ENCODE results near the gene RGS9BP.

RGS9BP gene

DNA sequence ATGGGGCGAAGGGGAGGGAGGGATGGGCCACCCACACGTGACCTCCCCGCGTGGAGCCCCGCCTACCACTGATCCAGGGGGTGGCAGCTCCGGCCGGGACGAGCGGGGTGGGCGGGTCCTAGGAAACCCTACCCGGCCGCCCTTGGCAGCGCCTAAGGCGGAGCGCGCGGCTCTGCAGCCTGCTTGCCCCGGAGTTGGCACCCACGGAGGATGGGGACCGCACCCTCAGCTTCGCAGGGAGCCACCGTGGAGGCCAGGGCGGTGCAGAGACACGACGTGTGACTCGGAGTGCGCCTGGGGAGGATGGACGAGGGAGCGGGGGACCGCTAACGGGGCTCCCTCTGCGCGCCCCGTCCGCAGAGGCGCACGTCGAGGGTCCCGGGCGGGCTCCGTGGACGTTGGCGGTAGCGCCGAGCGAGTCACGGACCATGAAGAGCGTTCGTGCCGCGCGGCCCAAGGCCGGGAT is at the start of gene RGS9BP:
RGS9BP (plus strand) TSS at position 129 of the 466 bp plus-strand sequence. CDS start 416 bp downstream, outside the sequence.
- TF ChIP-seq, protein P1, sequence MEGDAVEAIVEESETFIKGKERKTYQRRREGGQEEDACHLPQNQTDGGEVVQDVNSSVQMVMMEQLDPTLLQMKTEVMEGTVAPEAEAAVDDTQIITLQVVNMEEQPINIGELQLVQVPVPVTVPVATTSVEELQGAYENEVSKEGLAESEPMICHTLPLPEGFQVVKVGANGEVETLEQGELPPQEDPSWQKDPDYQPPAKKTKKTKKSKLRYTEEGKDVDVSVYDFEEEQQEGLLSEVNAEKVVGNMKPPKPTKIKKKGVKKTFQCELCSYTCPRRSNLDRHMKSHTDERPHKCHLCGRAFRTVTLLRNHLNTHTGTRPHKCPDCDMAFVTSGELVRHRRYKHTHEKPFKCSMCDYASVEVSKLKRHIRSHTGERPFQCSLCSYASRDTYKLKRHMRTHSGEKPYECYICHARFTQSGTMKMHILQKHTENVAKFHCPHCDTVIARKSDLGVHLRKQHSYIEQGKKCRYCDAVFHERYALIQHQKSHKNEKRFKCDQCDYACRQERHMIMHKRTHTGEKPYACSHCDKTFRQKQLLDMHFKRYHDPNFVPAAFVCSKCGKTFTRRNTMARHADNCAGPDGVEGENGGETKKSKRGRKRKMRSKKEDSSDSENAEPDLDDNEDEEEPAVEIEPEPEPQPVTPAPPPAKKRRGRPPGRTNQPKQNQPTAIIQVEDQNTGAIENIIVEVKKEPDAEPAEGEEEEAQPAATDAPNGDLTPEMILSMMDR (IDR thresholded peaks at IDR 0.05; ENCODE audit: low read length, missing control alignments), result no peak
- peak; percentile 73 for DNase-seq (ENCODE audit: low read depth)
- peak within 1 kb of the TSS; percentile 90 for H3K4me3 ChIP-seq (replicated peaks; ENCODE audit: low read depth, low read length)

DNA sequence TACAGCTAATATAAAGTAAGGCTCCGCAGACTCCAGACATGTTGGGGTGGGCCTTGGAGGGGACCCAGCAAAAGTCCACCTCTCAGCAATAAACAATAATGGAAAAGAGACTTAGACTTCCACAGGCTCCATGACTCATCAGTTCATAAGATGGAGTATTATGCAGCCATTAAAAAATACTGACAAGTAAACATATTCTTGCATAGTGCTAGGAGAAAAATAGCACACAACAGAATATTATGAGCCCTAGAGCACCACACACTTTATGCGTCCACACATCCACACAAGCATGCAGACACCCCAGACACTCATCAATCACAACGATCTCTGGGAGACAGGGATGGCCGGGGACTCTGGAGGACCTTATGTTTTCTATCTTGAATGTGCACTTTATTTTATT is 48.7 kb upstream of the RGS9BP start:
- TF ChIP-seq, protein P1 (IDR thresholded peaks at IDR 0.05; ENCODE audit: low read length, missing control alignments), result no peak
- DNase-seq (ENCODE audit: low read depth), result no peak
- H3K4me3 ChIP-seq (replicated peaks; ENCODE audit: low read depth, low read length), result no peak overlapping the region

DNA sequence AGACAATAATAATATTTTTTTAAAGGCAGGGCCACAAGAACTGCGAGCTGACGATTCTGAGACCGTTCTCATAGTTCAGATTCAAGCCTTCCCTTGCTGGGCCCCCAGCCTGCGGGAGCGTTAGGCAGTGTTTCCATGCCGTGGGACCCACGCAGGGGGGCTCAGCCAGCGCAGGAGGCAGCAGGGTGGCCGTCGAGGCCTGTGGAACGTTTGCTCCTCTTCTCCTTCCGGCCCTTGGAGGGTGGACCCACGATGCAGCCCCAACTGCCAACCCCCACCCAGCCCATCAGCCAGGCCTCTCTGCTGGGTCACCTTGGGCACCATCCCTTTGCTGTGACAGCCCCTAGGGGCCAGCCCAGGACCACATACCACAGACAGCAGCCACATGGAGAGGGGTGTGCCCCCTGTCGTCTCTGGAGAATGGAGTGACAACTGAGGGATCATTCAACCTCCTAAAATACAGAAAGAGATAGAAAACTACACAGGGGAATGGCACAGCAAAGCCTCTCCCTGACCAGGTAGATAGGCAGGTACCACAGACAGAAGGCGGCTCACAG is 47.9 kb upstream of the RGS9BP start:
- no peak overlapping the region for H3K4me3 ChIP-seq (replicated peaks; ENCODE audit: low read depth, low read length)
- no peak for DNase-seq (ENCODE audit: low read depth)
- TF ChIP-seq, protein P1 (IDR thresholded peaks at IDR 0.05; ENCODE audit: low read length, missing control alignments), result no peak

DNA sequence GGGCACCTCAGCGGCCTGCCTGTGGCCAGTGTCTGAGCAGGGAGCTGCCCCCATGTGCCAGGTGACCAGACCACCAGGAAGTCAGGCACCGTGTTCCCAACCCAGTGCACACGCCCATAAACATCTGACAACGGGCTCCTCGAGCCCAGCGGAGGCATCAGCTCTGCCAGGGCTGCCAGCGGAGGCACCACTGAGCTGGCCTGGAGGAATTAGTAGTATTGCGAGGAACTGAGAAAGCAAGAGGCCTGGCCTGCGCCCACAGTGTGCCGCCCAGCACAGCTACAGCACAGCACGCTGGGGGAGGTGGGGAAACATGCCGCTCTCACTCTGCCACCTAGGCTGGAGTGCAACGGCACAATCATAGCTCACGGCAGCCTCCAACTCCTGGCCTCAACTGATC is 45.3 kb upstream of the RGS9BP start:
- no peak for DNase-seq (ENCODE audit: low read depth)
- TF ChIP-seq, protein P1 (IDR thresholded peaks at IDR 0.05; ENCODE audit: low read length, missing control alignments), result no peak
- no peak overlapping the region for H3K4me3 ChIP-seq (replicated peaks; ENCODE audit: low read depth, low read length)

DNA sequence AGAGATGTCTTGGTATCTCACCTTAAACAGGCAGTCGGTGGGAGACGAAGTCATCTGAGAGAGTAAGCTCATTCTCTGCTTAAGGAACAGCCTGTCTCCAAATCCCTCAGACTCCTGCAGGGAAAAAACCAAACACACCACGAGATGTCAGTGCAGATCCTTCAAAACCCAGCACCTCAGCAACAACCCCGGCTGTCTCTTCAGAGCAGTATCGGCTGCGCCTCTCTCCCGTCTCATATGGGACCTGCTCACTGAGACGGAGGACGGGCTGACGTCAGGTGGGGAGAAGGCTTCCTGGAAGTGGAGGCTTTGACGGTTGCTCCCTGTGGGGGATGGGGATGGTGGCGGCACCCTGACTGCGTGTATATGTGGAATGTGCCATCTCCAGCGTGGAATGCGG is 44.3 kb upstream of the RGS9BP start:
- no peak overlapping the region for H3K4me3 ChIP-seq (replicated peaks; ENCODE audit: low read depth, low read length)
- TF ChIP-seq, protein P1 (IDR thresholded peaks at IDR 0.05; ENCODE audit: low read length, missing control alignments), result no peak
- no peak for DNase-seq (ENCODE audit: low read depth)

GRCh38 chr19:32637480-32637879 is 38.2 kb upstream of the RGS9BP start:
- TF ChIP-seq, protein P1 (IDR thresholded peaks at IDR 0.05; ENCODE audit: low read length, missing control alignments), result no peak
- no peak overlapping the region for H3K4me3 ChIP-seq (replicated peaks; ENCODE audit: low read depth, low read length)
- DNase-seq (ENCODE audit: low read depth), result no peak

DNA sequence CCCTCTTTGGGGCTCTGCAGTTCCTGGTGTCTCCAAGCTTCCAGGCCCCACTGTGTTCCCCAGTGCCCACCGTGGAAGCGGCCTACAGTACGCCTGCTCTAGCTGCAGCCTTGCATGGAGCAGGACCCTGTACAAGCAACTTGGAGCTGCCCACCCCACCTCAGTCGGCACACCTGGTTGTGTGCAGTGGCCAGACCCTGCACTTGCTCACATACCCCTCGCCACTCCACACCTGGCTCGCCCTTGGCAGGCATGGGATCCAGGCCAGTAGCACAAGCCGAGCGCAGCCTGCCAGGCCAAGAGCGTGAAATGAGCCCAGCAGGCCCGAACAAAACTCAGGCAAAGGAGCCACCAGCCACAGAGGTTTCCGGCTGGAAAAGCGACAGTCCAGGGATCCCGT is 37.0 kb upstream of the RGS9BP start:
- H3K4me3 ChIP-seq (replicated peaks; ENCODE audit: low read depth, low read length), result no peak overlapping the region
- no peak for DNase-seq (ENCODE audit: low read depth)
- TF ChIP-seq, protein P1 (IDR thresholded peaks at IDR 0.05; ENCODE audit: low read length, missing control alignments), result no peak

Data from fibroblast of pulmonary artery (primary cell).